Astrocyte (in vitro differentiated cells and primary cell): ENCODE results near the gene GAMT. TPM values are rescaled to one million over a fixed set of nuclear protein-coding genes. Genes with fewer than 3 reads are reported as not detected.

Source experiments
- DNase-seq: peaks from one replicate; pipeline ENCODE4 v3.0.0-alpha.2; 2010; ENCODE audit warnings: low read depth
- FAIRE-seq: peaks from 2 replicates; lab custom pipeline; 2011; peaks lifted over from hg19 to GRCh38; lab: Jason Lieb, UNC
- H2AFZ ChIP-seq: 2 replicates; pipeline ENCODE4 v1.6.0; 2012; ENCODE audit warnings: low read depth, low read length, inconsistent platforms
- H3K27ac ChIP-seq: 2 replicates; pipeline ENCODE4 v1.5.1; 2011; ENCODE audit warnings: low read depth, low read length, inconsistent platforms
- H3K27me3 ChIP-seq: 2 replicates; pipeline ENCODE4 v1.6.0; 2011; ENCODE audit warnings: low read length, inconsistent platforms; ENCODE audit not compliant: insufficient read depth
- H3K36me3 ChIP-seq: 2 replicates; pipeline ENCODE4 v1.5.1; 2011; ENCODE audit warnings: low read length, inconsistent platforms; ENCODE audit not compliant: insufficient read depth
- H3K4me1 ChIP-seq: 2 replicates; pipeline ENCODE4 v1.5.1; 2011; ENCODE audit warnings: low read length, inconsistent platforms; ENCODE audit not compliant: insufficient read depth
- H3K4me2 ChIP-seq: 2 replicates; pipeline ENCODE4 v1.6.0; 2012; ENCODE audit warnings: low read length, inconsistent platforms
- H3K4me3 ChIP-seq: 2 replicates; pipeline ENCODE4 v1.5.1; 2011; ENCODE audit warnings: low read depth, mild to moderate bottlenecking, low read length, inconsistent platforms; ENCODE audit not compliant: insufficient read depth
- H3K79me2 ChIP-seq: 2 replicates; pipeline ENCODE4 v1.6.0; 2012; ENCODE audit warnings: mild to moderate bottlenecking, low read length, inconsistent platforms; ENCODE audit not compliant: insufficient read depth
- H3K9ac ChIP-seq: 2 replicates; pipeline ENCODE4 v1.6.0; 2012; ENCODE audit warnings: mild to moderate bottlenecking, low read length, inconsistent platforms
- H3K9me3 ChIP-seq: 2 replicates; pipeline ENCODE4 v1.5.1; 2012; ENCODE audit warnings: low read depth, mild to moderate bottlenecking, low read length, inconsistent platforms; ENCODE audit not compliant: insufficient read depth
- H4K20me1 ChIP-seq: 2 replicates; pipeline ENCODE4 v1.6.0; 2012; ENCODE audit warnings: low read length, inconsistent platforms; ENCODE audit not compliant: insufficient read depth
- H3K27ac Mint-ChIP-seq: one replicate; pipeline ENCODE4 v1.8.0; 2021; ENCODE audit warnings: mild to moderate bottlenecking, mixed read lengths; ENCODE audit not compliant: unreplicated experiment
- H3K27me3 Mint-ChIP-seq: one replicate; pipeline ENCODE4 v1.8.0; 2021; ENCODE audit warnings: low read depth, mixed read lengths; ENCODE audit not compliant: unreplicated experiment
- H3K36me3 Mint-ChIP-seq: one replicate; pipeline ENCODE4 v1.8.0; 2021; ENCODE audit warnings: low read depth, mixed read lengths; ENCODE audit not compliant: unreplicated experiment
- H3K4me1 Mint-ChIP-seq: one replicate; pipeline ENCODE4 v1.8.0; 2021; ENCODE audit warnings: low read depth, mixed read lengths; ENCODE audit not compliant: unreplicated experiment
- H3K4me3 Mint-ChIP-seq: one replicate; pipeline ENCODE4 v1.8.0; 2021; ENCODE audit warnings: mild to moderate bottlenecking, moderate library complexity, mixed read lengths; ENCODE audit not compliant: unreplicated experiment
- H3K9me3 Mint-ChIP-seq: one replicate; pipeline ENCODE4 v1.8.0; 2021; ENCODE audit warnings: mild to moderate bottlenecking, mixed read lengths; ENCODE audit not compliant: unreplicated experiment
- EZH2 ChIP-seq: IDR thresholded peaks from 2 replicates; pipeline ENCODE4 v1.6.1; 2012; ENCODE audit warnings: mild to moderate bottlenecking, low read length, inconsistent platforms; ENCODE audit not compliant: insufficient read depth
- total RNA-seq: library from RNA; stranded (reverse); gene quantifications from 2 replicates; pipeline ENCODE4 v1.2.1, GENCODE V29; 2021
- TF ChIP-seq, protein P1 (sequence below): IDR thresholded peaks from 2 replicates; pipeline ENCODE4 v1.5.1; 2011; ENCODE audit warnings: low read depth, mild to moderate bottlenecking, inconsistent platforms, low read length, moderate library complexity; ENCODE audit not compliant: insufficient read depth

Gene GAMT
- total RNA-seq, 1 donor from 2014 or later, result 35.9 TPM

DNA sequence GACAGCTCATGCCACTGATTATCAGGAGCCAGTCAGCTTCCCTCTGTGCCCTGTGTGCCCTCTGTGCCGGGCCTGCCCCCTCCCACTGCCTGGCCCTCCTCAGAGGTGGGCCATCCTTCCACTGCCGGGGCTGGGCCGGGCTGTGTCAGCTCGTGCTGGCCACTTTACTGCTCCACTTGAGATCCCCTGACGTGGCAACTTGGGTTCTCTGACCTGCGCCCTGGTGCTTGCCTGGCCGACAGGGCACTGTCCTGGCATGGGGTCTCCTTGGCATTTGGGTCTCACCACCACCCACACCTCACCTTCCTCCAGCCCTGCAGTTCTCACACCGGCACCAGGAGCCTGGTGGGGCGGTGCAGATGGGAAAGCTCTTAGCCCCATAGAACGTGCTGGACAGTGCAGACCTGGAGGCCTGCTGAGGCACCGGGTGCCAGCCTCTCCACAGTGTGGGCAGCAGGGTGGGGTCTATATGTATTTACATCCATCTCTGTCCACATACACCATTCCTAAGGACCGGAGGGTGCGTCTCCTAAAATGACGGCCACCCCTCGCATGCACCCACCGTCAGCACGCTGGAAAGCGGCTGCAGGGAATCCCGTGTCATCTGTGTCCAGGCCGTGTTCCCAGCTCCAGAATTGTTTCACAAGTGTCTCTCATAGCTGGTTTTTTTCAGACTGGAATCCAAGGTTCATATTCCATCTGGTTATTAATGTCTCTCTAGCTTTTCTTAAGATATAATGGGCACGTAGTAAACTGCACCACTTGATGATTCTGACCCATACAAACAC is 17.8 kb upstream of the GAMT start:
- no peaks in the 10 kb centered on the region for H3K9me3 ChIP-seq
- no peaks in the 10 kb centered on the region for H3K9me3 Mint-ChIP-seq
- H3K4me3 Mint-ChIP-seq, result peak overlapping the region; percentile 54
- H3K4me1 Mint-ChIP-seq, result peaks cover 30% of the 10 kb centered on the region
- DNase-seq, result no peak
- peaks cover 97% of the 10 kb centered on the region for H3K79me2 ChIP-seq
- no peak overlapping the region for H3K4me3 ChIP-seq
- H3K36me3 ChIP-seq, result peaks cover 26% of the 10 kb centered on the region
- peaks cover 35% of the 10 kb centered on the region for H3K4me1 ChIP-seq
- H2AFZ ChIP-seq, result no peak overlapping the region
- no peak overlapping the region for H3K27ac ChIP-seq
- FAIRE-seq, result no peak
- H3K27me3 Mint-ChIP-seq, result no peaks in the 10 kb centered on the region
- no peak overlapping the region for H3K9ac ChIP-seq
- no peaks in the 10 kb centered on the region for H3K27me3 ChIP-seq
- H3K36me3 Mint-ChIP-seq, result peaks cover 6% of the 10 kb centered on the region
- no peak overlapping the region for H3K27ac Mint-ChIP-seq
- no peak overlapping the region for H3K4me2 ChIP-seq
- H4K20me1 ChIP-seq, result peaks cover 93% of the 10 kb centered on the region
- no peak for TF ChIP-seq EZH2
- TF ChIP-seq, protein P1, sequence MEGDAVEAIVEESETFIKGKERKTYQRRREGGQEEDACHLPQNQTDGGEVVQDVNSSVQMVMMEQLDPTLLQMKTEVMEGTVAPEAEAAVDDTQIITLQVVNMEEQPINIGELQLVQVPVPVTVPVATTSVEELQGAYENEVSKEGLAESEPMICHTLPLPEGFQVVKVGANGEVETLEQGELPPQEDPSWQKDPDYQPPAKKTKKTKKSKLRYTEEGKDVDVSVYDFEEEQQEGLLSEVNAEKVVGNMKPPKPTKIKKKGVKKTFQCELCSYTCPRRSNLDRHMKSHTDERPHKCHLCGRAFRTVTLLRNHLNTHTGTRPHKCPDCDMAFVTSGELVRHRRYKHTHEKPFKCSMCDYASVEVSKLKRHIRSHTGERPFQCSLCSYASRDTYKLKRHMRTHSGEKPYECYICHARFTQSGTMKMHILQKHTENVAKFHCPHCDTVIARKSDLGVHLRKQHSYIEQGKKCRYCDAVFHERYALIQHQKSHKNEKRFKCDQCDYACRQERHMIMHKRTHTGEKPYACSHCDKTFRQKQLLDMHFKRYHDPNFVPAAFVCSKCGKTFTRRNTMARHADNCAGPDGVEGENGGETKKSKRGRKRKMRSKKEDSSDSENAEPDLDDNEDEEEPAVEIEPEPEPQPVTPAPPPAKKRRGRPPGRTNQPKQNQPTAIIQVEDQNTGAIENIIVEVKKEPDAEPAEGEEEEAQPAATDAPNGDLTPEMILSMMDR, result no peak

DNA sequence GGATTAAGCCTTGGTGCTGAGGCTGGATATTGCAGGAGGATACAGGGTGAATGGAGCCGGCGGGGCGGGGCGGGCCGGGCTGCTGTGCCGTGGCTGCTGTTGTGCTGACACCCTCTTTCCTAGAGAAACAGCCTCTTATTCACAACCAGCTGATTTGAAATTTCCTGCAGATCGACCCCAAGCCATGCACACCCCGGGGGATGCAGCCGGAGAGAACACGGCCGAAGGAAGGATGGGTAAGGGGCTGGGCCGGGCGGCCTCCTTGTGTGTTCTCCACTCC is 17.1 kb upstream of the GAMT start:
- Mint-ChIP-seq H3K4me1 (peaks cover 34% of the 10 kb centered on the region), H3K9me3 (no peaks in the 10 kb centered on the region), H3K4me3 (no peak overlapping the region), H3K27ac (no peak overlapping the region), H3K27me3 (no peaks in the 10 kb centered on the region), H3K36me3 (peaks cover 6% of the 10 kb centered on the region)
- Histone ChIP-seq H2AFZ (no peak overlapping the region), H3K9me3 (no peaks in the 10 kb centered on the region), H3K4me3 (no peak overlapping the region), H3K9ac (peak overlapping the region; percentile 82), H3K27ac (no peak overlapping the region), H3K36me3 (peaks cover 29% of the 10 kb centered on the region), H3K27me3 (no peaks in the 10 kb centered on the region), H3K4me1 (peaks cover 35% of the 10 kb centered on the region), H4K20me1 (peaks cover 94% of the 10 kb centered on the region), H3K79me2 (peaks cover 98% of the 10 kb centered on the region), H3K4me2 (no peak overlapping the region)
- TF ChIP-seq EZH2, result no peak
- TF ChIP-seq, protein P1, result no peak
- FAIRE-seq (no peak), DNase-seq (no peak)
